Caco-2 (cell line): Measurements from ENCODE around the gene PGD. TPM values are rescaled to one million over a fixed set of nuclear protein-coding genes. Genes with fewer than 3 reads are reported as not detected.

Experiments
- BruUV-seq: library from RNA; stranded (reverse); fragments of 400-500 nt; replicated peaks from 2 replicates; lab custom pipeline; 2021; lab: Mats Ljungman, UMichigan
- CTCF ChIA-PET: fragments of 300-600 bp; sonication (Branson Sonifier 250); formaldehyde crosslinking; loops from one replicate; lab custom pipeline; 2022; ENCODE audit warnings: antibody characterized with exemption; lab: Charles Lee
- POLR2A ChIA-PET: fragments of 300-600 bp; sonication (Branson Sonifier 250); formaldehyde crosslinking; loops from one replicate; lab custom pipeline; 2022; ENCODE audit warnings: antibody characterized with exemption; lab: Charles Lee
- DNase-seq, 2 experiments: peaks; one replicate each; pipeline versions ENCODE4 v3.0.0 to v3.0.0-alpha.2; 2020 to 2022
- H3K27me3 ChIP-seq: replicated peaks from 2 replicates; pipeline ENCODE4 v1.6.0; 2011; ENCODE audit warnings: low read length; ENCODE audit not compliant: control insufficient read depth, insufficient read depth
- H3K36me3 ChIP-seq: 2 replicates; pipeline ENCODE4 v1.5.1; 2011; ENCODE audit warnings: low read length; ENCODE audit not compliant: control insufficient read depth, insufficient read depth
- H3K4me1 ChIP-seq: fragments of 250-450 bp; sonication (Bioruptor Pico); 2 replicates; pipeline ENCODE4 v1.5.1; 2020; ENCODE audit warnings: mild to moderate bottlenecking
- H3K4me3 ChIP-seq: 2 replicates; pipeline ENCODE4 v1.5.1; 2011; ENCODE audit warnings: low read depth, mild to moderate bottlenecking, control low read depth, low read length
- H3K9me3 ChIP-seq: fragments of 250-450 bp; sonication (Bioruptor Pico); 2 replicates; pipeline ENCODE4 v1.5.1; 2020; ENCODE audit warnings: mild to moderate bottlenecking, moderate library complexity
- H3K27ac Mint-ChIP-seq: one replicate; pipeline ENCODE4 v1.8.0; 2022; ENCODE audit warnings: mixed read lengths; ENCODE audit not compliant: unreplicated experiment
- H3K27me3 Mint-ChIP-seq: one replicate; pipeline ENCODE4 v1.8.0; 2022; ENCODE audit warnings: mixed read lengths; ENCODE audit not compliant: insufficient read depth, unreplicated experiment
- H3K36me3 Mint-ChIP-seq: one replicate; pipeline ENCODE4 v1.8.0; 2022; ENCODE audit warnings: mild to moderate bottlenecking, mixed read lengths; ENCODE audit not compliant: insufficient read depth, unreplicated experiment
- H3K4me1 Mint-ChIP-seq: one replicate; pipeline ENCODE4 v1.8.0; 2022; ENCODE audit warnings: low read depth, mixed read lengths; ENCODE audit not compliant: unreplicated experiment
- H3K4me3 Mint-ChIP-seq: one replicate; pipeline ENCODE4 v1.8.0; 2022; ENCODE audit warnings: mild to moderate bottlenecking, moderate library complexity, mixed read lengths; ENCODE audit not compliant: unreplicated experiment
- H3K9me3 Mint-ChIP-seq: one replicate; pipeline ENCODE4 v1.8.0; 2022; ENCODE audit warnings: mixed read lengths; ENCODE audit not compliant: unreplicated experiment
- intact Hi-C: fragments of 100-400 bp; cut with micrococcal nuclease; formaldehyde crosslinking; loops from one replicate; pipeline ENCODE4 v1.10.0; 2022; ENCODE audit not compliant: unreplicated experiment
- total RNA-seq: library from RNA; stranded (reverse); gene quantifications from 2 replicates; pipeline ENCODE4 v1.2.3, GENCODE V29; 2022
- TF ChIP-seq, protein P1 (sequence below), 2 experiments: fragments of 200-600 bp in 1 of 2; IDR thresholded peaks; 1 replicate in 1 of 2; 2 replicates in 1 of 2; pipeline versions ENCODE4 v1.5.1 to v1.8.0; 2011 to 2022; ENCODE audit warnings: antibody characterized with exemption in 1 of 2, control low read depth in 1 of 2, inconsistent platforms in 1 of 2, low read depth in 1 of 2, low read length in 1 of 2, mild to moderate bottlenecking in 1 of 2, moderate library complexity in 1 of 2; ENCODE audit not compliant: insufficient read depth in 1 of 2, severe bottlenecking in 1 of 2, unreplicated experiment in 1 of 2

PGD gene
- total RNA-seq, 1 experiment from 2014 or later, result 215 TPM

DNA sequence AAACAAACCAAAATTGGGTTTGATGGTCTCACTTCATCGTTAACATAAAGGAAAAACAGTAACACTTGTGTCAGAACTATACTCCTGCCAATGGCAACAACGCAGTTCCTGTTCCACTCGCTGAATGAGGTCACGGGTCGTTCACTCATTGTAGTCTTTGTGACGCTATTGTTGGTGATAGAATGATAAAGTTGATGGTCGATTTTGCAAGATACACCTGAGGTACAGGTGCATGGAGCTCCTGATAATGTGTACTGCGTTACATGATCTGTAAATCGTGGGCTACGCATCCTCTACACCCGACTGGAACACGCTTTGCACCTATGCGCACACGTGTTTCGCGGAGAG, 31.0 kb downstream of the PGD start:
- intact Hi-C loops, result loop anchor here (1.0 to 5.0 kb wide), 2 partner anchors 64 to 478 kb away; no protein-coding TSS in a partner anchor
- no peaks in the 10 kb centered on the region for H3K27me3 Mint-ChIP-seq
- CTCF ChIA-PET, result interaction anchor here (1.0 to 2.7 kb wide), 5 partner anchors 31 to 77 kb away, joined by 3 to 23 read pairs (median 4); partner anchors contain the start of gene PGD
- Histone ChIP-seq H3K4me3 (peak overlapping the region; percentile 60), H3K27me3 (no peaks in the 10 kb centered on the region), H3K9me3 (no peaks in the 10 kb centered on the region), H3K4me1 (peaks cover 25% of the 10 kb centered on the region), H3K36me3 (no peaks in the 10 kb centered on the region; the same call in 1 of the 2 replicates)
- DNase-seq, result no peak
- TF ChIP-seq, protein P1, sequence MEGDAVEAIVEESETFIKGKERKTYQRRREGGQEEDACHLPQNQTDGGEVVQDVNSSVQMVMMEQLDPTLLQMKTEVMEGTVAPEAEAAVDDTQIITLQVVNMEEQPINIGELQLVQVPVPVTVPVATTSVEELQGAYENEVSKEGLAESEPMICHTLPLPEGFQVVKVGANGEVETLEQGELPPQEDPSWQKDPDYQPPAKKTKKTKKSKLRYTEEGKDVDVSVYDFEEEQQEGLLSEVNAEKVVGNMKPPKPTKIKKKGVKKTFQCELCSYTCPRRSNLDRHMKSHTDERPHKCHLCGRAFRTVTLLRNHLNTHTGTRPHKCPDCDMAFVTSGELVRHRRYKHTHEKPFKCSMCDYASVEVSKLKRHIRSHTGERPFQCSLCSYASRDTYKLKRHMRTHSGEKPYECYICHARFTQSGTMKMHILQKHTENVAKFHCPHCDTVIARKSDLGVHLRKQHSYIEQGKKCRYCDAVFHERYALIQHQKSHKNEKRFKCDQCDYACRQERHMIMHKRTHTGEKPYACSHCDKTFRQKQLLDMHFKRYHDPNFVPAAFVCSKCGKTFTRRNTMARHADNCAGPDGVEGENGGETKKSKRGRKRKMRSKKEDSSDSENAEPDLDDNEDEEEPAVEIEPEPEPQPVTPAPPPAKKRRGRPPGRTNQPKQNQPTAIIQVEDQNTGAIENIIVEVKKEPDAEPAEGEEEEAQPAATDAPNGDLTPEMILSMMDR (IDR thresholded peaks at IDR 0.05; ENCODE audit: insufficient read depth in 1 of 2, low read depth in 1 of 2, low read length in 1 of 2, severe bottlenecking in 1 of 2, unreplicated experiment in 1 of 2), result no peak
- H3K9me3 Mint-ChIP-seq, result no peaks in the 10 kb centered on the region
- BruUV-seq, result no TSS peak
- peak overlapping the region; percentile 96 for H3K4me3 Mint-ChIP-seq
- POLR2A ChIA-PET, result interaction anchor here (1.9 kb wide), 1 partner anchor 31 kb away, joined by 8 read pairs; the partner anchor contains the start of gene PGD
- H3K4me1 Mint-ChIP-seq, result peaks cover 11% of the 10 kb centered on the region
- H3K27ac Mint-ChIP-seq, result peak overlapping the region; percentile 87
- H3K36me3 Mint-ChIP-seq, result peaks cover 7% of the 10 kb centered on the region

DNA sequence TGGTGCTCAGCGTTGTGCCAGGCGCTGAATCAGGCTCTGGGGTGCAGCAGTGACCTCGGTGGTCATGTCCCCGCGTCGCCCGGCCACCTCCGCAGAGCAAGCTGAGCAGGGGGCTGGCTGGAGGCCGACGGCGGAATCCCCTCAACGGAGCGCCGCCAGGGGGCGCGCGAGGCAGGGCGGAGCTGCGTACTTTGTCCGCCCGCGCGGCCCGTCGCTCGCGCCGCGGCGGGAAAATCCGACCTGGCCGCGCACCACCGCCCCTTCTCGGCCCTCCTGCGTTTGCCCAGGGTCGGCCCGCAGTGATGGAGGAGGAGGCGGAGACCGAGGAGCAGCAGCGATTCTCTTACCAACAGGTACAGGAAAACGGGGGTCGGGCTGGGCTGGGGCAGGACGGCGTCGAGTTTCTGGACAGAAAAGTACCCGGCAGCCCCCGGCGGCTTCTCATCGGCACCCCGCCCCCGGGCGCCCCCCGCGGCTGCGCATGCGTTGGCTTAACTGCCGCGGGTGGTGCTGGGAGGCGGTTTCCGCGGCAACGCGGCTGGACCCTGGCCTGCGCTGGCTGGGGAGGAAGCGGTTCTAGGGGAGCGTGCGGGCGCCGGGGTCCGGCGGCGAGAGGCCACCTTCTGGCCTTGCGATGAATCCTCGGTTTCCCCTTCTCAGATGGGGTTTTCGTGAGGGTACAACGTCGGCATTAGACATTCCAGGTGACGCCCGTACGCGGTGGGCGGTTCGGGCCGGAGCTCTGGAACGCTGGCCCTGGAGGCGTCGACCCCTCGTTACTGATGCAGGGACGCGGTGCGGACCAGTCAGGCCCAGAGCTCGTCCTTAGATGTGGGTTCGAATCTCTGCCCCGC, 31.6 kb downstream of the PGD start, which contains the start of gene CENPS:
TSS of gene CENPS (plus strand) at position 218 of the 854 bp plus-strand sequence. CDS start at position 303, 85 bp downstream.
- peak; percentile 88 to 95 for DNase-seq
- peak within 1 kb of the TSS; percentile 96 for H3K4me3 Mint-ChIP-seq
- peaks cover 7% of the 10 kb centered on the region for H3K36me3 Mint-ChIP-seq
- H3K36me3 ChIP-seq, result no peaks in the 10 kb centered on the region; the same call in 1 of the 2 replicates
- no peaks in the 10 kb centered on the region for H3K27me3 ChIP-seq
- TF ChIP-seq, protein P1 (IDR thresholded peaks at IDR 0.05; ENCODE audit: insufficient read depth in 1 of 2, low read depth in 1 of 2, low read length in 1 of 2, severe bottlenecking in 1 of 2, unreplicated experiment in 1 of 2), result peak; percentile 72 to 90
- CTCF ChIA-PET, result interaction anchor here (1.0 to 2.7 kb wide), 7 partner anchors 19 to 77 kb away, joined by 3 to 23 read pairs (median 3); partner anchors contain the start of genes CORT and PGD
- H3K4me3 ChIP-seq, result peak within 1 kb of the TSS; percentile 60
- peaks cover 23% of the 10 kb centered on the region for H3K4me1 ChIP-seq
- no peaks in the 10 kb centered on the region for H3K27me3 Mint-ChIP-seq
- peak within 1 kb of the TSS; percentile 87 for H3K27ac Mint-ChIP-seq
- POLR2A ChIA-PET, result interaction anchor here (0.5 to 1.9 kb wide), 2 partner anchors 32 to 42 kb away, joined by 3 to 8 read pairs; partner anchors contain the start of gene PGD
- no peaks in the 10 kb centered on the region for H3K9me3 Mint-ChIP-seq
- intact Hi-C loops, result loop anchor here (1.0 kb wide), 1 partner anchor 64 kb away; no protein-coding TSS in a partner anchor
- no peaks in the 10 kb centered on the region for H3K9me3 ChIP-seq
- peaks cover 11% of the 10 kb centered on the region for H3K4me1 Mint-ChIP-seq
- TSS peak; percentile 62 for BruUV-seq
